ENCODE results near the gene AQP6. TPM values are rescaled to one million over a fixed set of nuclear protein-coding genes. Genes with fewer than 3 reads are reported as not detected.

AQP6 gene
- total RNA-seq, 6 donors from 2014 or later, result 0.06 to 0.39 (median 0.24) TPM; not detected in 2

DNA sequence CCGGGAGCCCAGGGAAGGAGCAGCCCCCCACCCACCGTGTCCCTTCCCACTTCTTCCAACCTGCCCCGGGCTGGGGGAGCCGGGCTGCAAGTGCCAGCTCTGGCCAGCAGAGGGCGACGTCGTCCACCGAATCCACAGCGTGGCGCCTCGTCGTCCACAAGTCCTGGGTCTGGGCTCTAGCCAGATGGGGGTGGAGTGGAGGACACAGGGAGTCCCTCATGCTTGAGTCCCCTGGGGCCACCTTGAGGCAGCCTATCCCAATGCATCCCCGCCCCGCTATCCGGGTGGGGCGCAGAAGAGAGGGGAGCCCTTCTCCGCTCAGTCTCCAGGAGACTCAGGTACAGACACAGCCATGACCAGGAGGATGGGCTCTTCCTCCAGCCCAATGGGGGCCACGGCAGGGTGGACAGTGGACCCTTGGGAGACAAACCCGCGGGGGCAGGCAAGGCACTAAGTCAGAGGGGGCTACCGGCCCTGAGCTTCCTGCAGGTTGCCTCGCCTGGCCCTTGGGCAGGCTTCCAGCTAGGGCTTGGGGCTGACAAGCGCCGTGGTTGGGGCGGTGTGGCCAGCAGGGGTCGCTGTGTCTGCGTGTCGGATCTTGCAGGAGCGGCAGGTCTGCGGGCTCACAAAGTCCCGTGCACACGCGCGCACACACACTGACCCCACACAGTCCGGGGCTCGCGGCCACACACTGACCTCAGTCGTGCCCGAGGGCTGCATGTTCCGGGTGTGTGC lies 5.5 kb upstream of the AQP6 start:
- TF ChIP-seq POLR2A (IDR thresholded peaks at IDR 0.05) (no peak), CTCF (IDR thresholded peaks at IDR 0.05) (peak; percentile 85 to 96 (median 96))
- ATAC-seq (ENCODE audit: low FRiP score in 2 of 2) (peak; percentile 90 to 92), DNase-seq (peak; percentile 93 to 98)
- H3K36me3 ChIP-seq, result no peaks in the 10 kb centered on the region
- H3K4me1 ChIP-seq, result peaks cover 11 to 44% (median 28%) of the 10 kb centered on the region in 4 donors
- WGBS, 2 donors, result 1% methylated on average over 12 of the region's 40 CpGs; no CpG with 5 or more reads in 1 of the 2 donors
- H3K9me3 ChIP-seq, result no peaks in the 10 kb centered on the region
- H3K27ac ChIP-seq, result no peak overlapping the region
- H3K27me3 ChIP-seq, result peaks cover 0 to 6% (median 0%) of the 10 kb centered on the region in 4 donors
- peak overlapping the region in 3 of 4 donors; percentile 34 to 45 (median 43) for H3K4me3 ChIP-seq

- no peak for ATAC-seq (ENCODE audit: low FRiP score in 2 of 2)
- Histone ChIP-seq H3K4me1 (peaks cover 8 to 38% (median 25%) of the 10 kb centered on the region in 4 donors), H3K4me3 (peak overlapping the region in 3 of 4 donors; percentile 34 to 45 (median 43)), H3K36me3 (no peaks in the 10 kb centered on the region), H3K9me3 (no peaks in the 10 kb centered on the region), H3K27me3 (peaks cover 0 to 5% (median 0%) of the 10 kb centered on the region in 4 donors), H3K27ac (no peak overlapping the region)
- no peak for DNase-seq
- TF ChIP-seq EP300 (IDR thresholded peaks at IDR 0.05), result no peak
- no peak for TF ChIP-seq POLR2A (IDR thresholded peaks at IDR 0.05)
- 44 to 51% methylated on average over 9 to 13 of the region's 15 CpGs for WGBS, 2 donors
Measured at GRCh38 chr12:49967777-49968250, 4.9 kb upstream of the AQP6 start.

- Histone ChIP-seq H3K36me3 (no peaks in the 10 kb centered on the region), H3K4me3 (no peak overlapping the region), H3K27me3 (peaks cover 0 to 4% (median 0%) of the 10 kb centered on the region in 4 donors), H3K9me3 (no peaks in the 10 kb centered on the region), H3K4me1 (peaks cover 8 to 31% (median 23%) of the 10 kb centered on the region in 4 donors), H3K27ac (no peak overlapping the region)
- no peak for TF ChIP-seq EP300 (IDR thresholded peaks at IDR 0.05)
- DNase-seq (no peak), ATAC-seq (ENCODE audit: low FRiP score in 2 of 2) (no peak)
- 83 to 92% methylated on average over 2 to 6 of the region's 6 CpGs for WGBS, 2 donors
Measured at GRCh38 chr12:49968471-49968870, 4.3 kb upstream of the AQP6 start.

- no peaks in the 10 kb centered on the region for H3K27me3 ChIP-seq
- no peaks in the 10 kb centered on the region for H3K36me3 ChIP-seq
- ATAC-seq (ENCODE audit: low FRiP score in 2 of 2), result no peak
- H3K4me3 ChIP-seq, result no peak overlapping the region
- no peak for DNase-seq
- no peak for TF ChIP-seq POLR2AphosphoS5 (IDR thresholded peaks at IDR 0.05)
- TF ChIP-seq CTCF (IDR thresholded peaks at IDR 0.05), result no peak
- TF ChIP-seq EP300 (IDR thresholded peaks at IDR 0.05), result no peak
- no peaks in the 10 kb centered on the region for H3K9me3 ChIP-seq
- H3K4me1 ChIP-seq, result peaks cover 8 to 29% (median 23%) of the 10 kb centered on the region in 4 donors
- H3K27ac ChIP-seq, result no peak overlapping the region
- 63 to 81% methylated on average over 5 of the region's 5 CpGs for WGBS, 2 donors
Measured at GRCh38 chr12:49969027-49969426, 3.7 kb upstream of the AQP6 start.

GRCh38 chr12:49969651-49970429 lies 2.9 kb upstream of the AQP6 start:
- Histone ChIP-seq H3K36me3 (no peaks in the 10 kb centered on the region), H3K9me3 (no peaks in the 10 kb centered on the region), H3K27me3 (no peaks in the 10 kb centered on the region), H3K4me3 (no peak overlapping the region), H3K4me1 (peaks cover 12 to 31% (median 23%) of the 10 kb centered on the region in 4 donors), H3K27ac (no peak overlapping the region)
- DNase-seq (no peak), ATAC-seq (ENCODE audit: low FRiP score in 2 of 2) (no peak)
- TF ChIP-seq CTCF (IDR thresholded peaks at IDR 0.05), result no peak
- no peak for TF ChIP-seq POLR2A (IDR thresholded peaks at IDR 0.05)
- no peak for TF ChIP-seq EP300 (IDR thresholded peaks at IDR 0.05)
- TF ChIP-seq POLR2AphosphoS5 (IDR thresholded peaks at IDR 0.05), result no peak
- WGBS, 2 donors, result 74 to 84% methylated on average over 12 of the region's 12 CpGs
